BJ (cell line): ENCODE results near the gene MREG. TPM values are rescaled to one million over a fixed set of nuclear protein-coding genes. Genes with fewer than 3 reads are reported as not detected.
"Not testable (repeated sequence)": the region's sequence is repeated elsewhere in the genome, so short reads cannot be mapped to it uniquely, and the experiment has no call there.

Experiments used
- CTCF ChIA-PET: fragments of 350-600 bp; formaldehyde crosslinking; extraction: SDS; loops from one replicate; lab custom pipeline; 2021; ENCODE audit warnings: antibody characterized with exemption, inconsistent platforms; lab: Yijun Ruan, JAX
- POLR2A ChIA-PET: fragments of 300-600 bp; sonication (Branson Sonifier 250); formaldehyde crosslinking; extraction: SDS; loops from one replicate; lab custom pipeline; 2021; ENCODE audit warnings: antibody characterized with exemption; lab: Charles Lee
- DNase-seq: peaks from one replicate; pipeline ENCODE4 v3.0.0-alpha.2; 2011; ENCODE audit warnings: low read depth
- H3K27me3 ChIP-seq: 2 replicates; pipeline ENCODE4 v1.6.0; 2011; ENCODE audit warnings: low read length; ENCODE audit not compliant: control insufficient read depth, insufficient read depth
- H3K36me3 ChIP-seq: 2 replicates; pipeline ENCODE4 v1.5.1; 2011; ENCODE audit warnings: low read length; ENCODE audit not compliant: control insufficient read depth, insufficient read depth
- H3K4me3 ChIP-seq: 2 replicates; pipeline ENCODE4 v1.5.1; 2011; ENCODE audit warnings: low read depth, mild to moderate bottlenecking, control low read depth, low read length
- CTCF ChIP-seq: IDR thresholded peaks from 2 replicates; pipeline ENCODE4 v1.5.1; 2011; ENCODE audit warnings: low read depth, mild to moderate bottlenecking, control low read depth, inconsistent platforms, low read length, moderate library complexity; ENCODE audit not compliant: insufficient read depth
- polyA plus RNA-seq: library from polyadenylated mRNA; depleted of rRNA; stranded (reverse); fragments of >200 nt; gene quantifications from 2 replicates; pipeline ENCODE4 v1.2.3, GENCODE V29; 2011

The MREG gene
- polyA plus RNA-seq, 1 experiment, result 1.1 TPM

- H3K36me3 ChIP-seq, result no peaks in the 10 kb centered on the region
- no peak for DNase-seq
- POLR2A ChIA-PET, result no interaction called here
- H3K27me3 ChIP-seq, result no peaks in the 10 kb centered on the region
- CTCF ChIA-PET, result interaction anchor here (1.1 to 1.4 kb wide), 2 partner anchors 8 to 9 kb away, joined by 3 read pairs; no protein-coding TSS in a partner anchor
- no peak for TF ChIP-seq CTCF
- H3K4me3 ChIP-seq, result no peak overlapping the region
Measured at GRCh38 chr2:216015722-216016464, 2.5 kb upstream of the MREG start.

DNA sequence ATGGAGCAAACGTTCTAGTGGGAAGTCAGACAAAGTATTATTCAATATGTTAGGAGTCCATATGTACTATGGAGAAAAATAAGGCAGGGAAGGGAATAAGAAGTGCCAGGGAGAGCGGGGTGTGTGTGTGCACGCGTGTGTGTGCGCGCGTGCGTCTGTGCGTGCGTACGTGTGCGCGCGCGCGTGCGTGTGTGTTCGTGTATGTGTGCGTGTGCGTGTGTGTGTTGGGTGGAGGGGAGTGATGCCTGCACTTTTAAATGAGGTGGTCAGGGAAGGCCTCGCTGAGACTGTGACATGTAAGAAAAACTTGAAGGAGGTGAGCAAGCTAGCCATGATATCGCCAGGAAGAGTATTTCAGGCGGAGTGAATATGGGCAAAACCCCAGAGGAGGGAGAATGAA lies 1.6 kb upstream of the MREG start:
- Histone ChIP-seq H3K36me3 (no peaks in the 10 kb centered on the region), H3K4me3 (no peak overlapping the region), H3K27me3 (no peaks in the 10 kb centered on the region)
- DNase-seq, result no peak
- CTCF ChIA-PET, result interaction anchor here (1.1 to 1.4 kb wide), 2 partner anchors 9 to 10 kb away, joined by 3 read pairs; no protein-coding TSS in a partner anchor
- TF ChIP-seq CTCF, result no peak
- POLR2A ChIA-PET, result no interaction called here

GRCh38 chr2:216014006-216014405 lies 655 bp upstream of the MREG start:
- ChIA-PET CTCF (interaction anchor here (0.7 to 3.6 kb wide), 5 partner anchors 9 to 44 kb away, joined by 3 to 25 read pairs (median 5); no protein-coding TSS in a partner anchor), POLR2A (no interaction called here)
- no peak for TF ChIP-seq CTCF
- Histone ChIP-seq H3K27me3 (no peaks in the 10 kb centered on the region), H3K36me3 (no peaks in the 10 kb centered on the region), H3K4me3 (no peak overlapping the region)
- DNase-seq, result no peak

GRCh38 chr2:216012830-216013079 lies 596 bp downstream of the MREG start:
- POLR2A ChIA-PET, result no interaction called here
- Histone ChIP-seq H3K36me3 (no peaks in the 10 kb centered on the region), H3K4me3 (peak overlapping the region; percentile 73), H3K27me3 (no peaks in the 10 kb centered on the region)
- TF ChIP-seq CTCF, result no peak
- DNase-seq, result no peak
- CTCF ChIA-PET, result interaction anchor here (0.7 to 3.6 kb wide), 8 partner anchors 10 to 61 kb away, joined by 3 to 25 read pairs (median 5); no protein-coding TSS in a partner anchor

DNA sequence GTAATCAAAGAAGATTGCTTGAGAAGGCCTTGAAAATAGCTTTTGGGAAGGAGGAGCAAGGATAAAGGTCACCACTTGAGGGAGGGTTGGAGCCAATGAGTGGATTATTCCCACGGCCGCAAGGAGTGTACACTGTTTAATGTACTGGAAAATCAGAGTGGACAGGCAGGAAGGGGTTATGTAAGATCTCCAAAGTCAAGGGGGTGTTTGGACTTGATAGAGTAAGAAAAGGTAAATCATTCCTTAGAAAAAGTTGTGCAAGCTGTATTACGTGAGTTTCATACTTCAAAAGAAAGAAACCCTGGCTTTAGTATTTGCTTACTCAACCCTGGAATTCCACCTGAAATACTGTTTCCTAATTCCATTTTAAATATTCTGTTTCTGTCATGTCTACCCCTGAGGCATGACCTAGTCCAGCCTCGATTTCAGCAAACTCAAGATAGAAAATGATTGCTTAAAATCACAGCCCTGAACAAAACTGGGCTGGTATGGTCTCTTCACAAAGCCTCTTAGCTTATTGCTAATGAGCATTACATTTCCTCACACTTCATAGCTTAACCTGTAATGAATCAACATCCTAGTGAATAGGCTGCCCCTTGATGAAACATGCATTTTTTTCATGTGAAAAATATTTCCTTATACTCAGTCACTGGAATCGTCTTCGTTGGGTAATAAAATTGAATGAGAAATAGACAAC lies 1.1 kb downstream of the MREG start:
- no peak overlapping the region for H3K4me3 ChIP-seq
- CTCF ChIA-PET, result interaction anchor here (0.7 to 3.6 kb wide), 8 partner anchors 9 to 61 kb away, joined by 3 to 25 read pairs (median 5); no protein-coding TSS in a partner anchor
- TF ChIP-seq CTCF, result no peak
- H3K36me3 ChIP-seq, result no peaks in the 10 kb centered on the region
- H3K27me3 ChIP-seq, result no peaks in the 10 kb centered on the region
- POLR2A ChIA-PET, result interaction anchor here (0.6 kb wide), 1 partner anchor 19 kb away, joined by 4 read pairs; no protein-coding TSS in a partner anchor
- DNase-seq, result no peak

GRCh38 chr2:216009215-216009614 lies 4.1 kb downstream of the MREG start:
- CTCF ChIA-PET, H3K36me3 ChIP-seq, DNase-seq, H3K27me3 ChIP-seq, H3K4me3 ChIP-seq, POLR2A ChIA-PET: not testable (repeated sequence)
